PC-3 (cell line): Measurements from ENCODE around the gene UBR2. TPM values are rescaled to one million over a fixed set of nuclear protein-coding genes. Genes with fewer than 3 reads are reported as not detected.
A peak's percentile ranks its signal among the peaks of the same experiment; 100 is the strongest.

Experiments used
- ATAC-seq: fragments of 200-7000 bp; cut with Tn5 transposase; 2 replicates; pipeline ENCODE4 v1.9.1; 2020; ENCODE audit warnings: mild to moderate bottlenecking, moderate library complexity
- BruUV-seq: library from RNA; stranded (reverse); fragments of 400-500 nt; replicated peaks from 2 replicates; lab custom pipeline; 2021; lab: Mats Ljungman, UMichigan
- CTCF ChIA-PET: fragments of 300-600 bp; sonication (Branson Sonifier 250); formaldehyde crosslinking; loops from one replicate; lab custom pipeline; 2022; ENCODE audit warnings: antibody characterized with exemption; lab: Charles Lee
- POLR2A ChIA-PET: fragments of 300-600 bp; sonication (Branson Sonifier 250); formaldehyde crosslinking; loops from one replicate; lab custom pipeline; 2022; ENCODE audit warnings: antibody characterized with exemption; ENCODE audit not compliant: unreplicated experiment; lab: Charles Lee
- DNase-seq: peaks from one replicate; pipeline ENCODE4 v3.0.0-alpha.2; 2015
- H2AFZ ChIP-seq: fragments of 300-600 bp; sonication (generic); 2 replicates; pipeline ENCODE4 v1.6.0; 2016; ENCODE audit warnings: antibody characterized with exemption, low read length
- H3F3A ChIP-seq: fragments of 300-600 bp; sonication (generic); one replicate; pipeline ENCODE4 v1.6.0; 2017; ENCODE audit warnings: antibody characterized with exemption, low read length, control low read depth, mild to moderate bottlenecking; ENCODE audit not compliant: unreplicated experiment
- H3K27ac ChIP-seq: fragments of 300-600 bp; sonication (generic); 2 replicates; pipeline ENCODE4 v1.5.1; 2016; ENCODE audit warnings: mild to moderate bottlenecking, low read length
- H3K27me3 ChIP-seq: fragments of 300-600 bp; sonication (generic); 2 replicates; pipeline ENCODE4 v1.6.1; 2016; ENCODE audit warnings: low read length, mixed read lengths
- H3K36me3 ChIP-seq: fragments of 300-600 bp; sonication (generic); 2 replicates; pipeline ENCODE4 v1.6.1; 2016; ENCODE audit warnings: low read depth, mixed run types, low read length, mixed read lengths
- H3K4me1 ChIP-seq: fragments of 300-600 bp; sonication (generic); 2 replicates; pipeline ENCODE4 v1.5.1; 2016; ENCODE audit warnings: low read length; ENCODE audit not compliant: insufficient read depth
- H3K4me2 ChIP-seq: fragments of 300-600 bp; sonication (generic); 2 replicates; pipeline ENCODE4 v1.6.0; 2016; ENCODE audit warnings: low read length
- H3K4me3 ChIP-seq: fragments of 300-600 bp; sonication (generic); 2 replicates; pipeline ENCODE4 v1.5.1; 2016; ENCODE audit warnings: mild to moderate bottlenecking, low read length, mixed read lengths
- H3K79me2 ChIP-seq: fragments of 300-600 bp; sonication (generic); 2 replicates; pipeline ENCODE4 v1.6.1; 2017; ENCODE audit warnings: low read length, mixed read lengths
- H3K9ac ChIP-seq: fragments of 300-600 bp; sonication (generic); 2 replicates; pipeline ENCODE4 v1.6.0; 2016; ENCODE audit warnings: mild to moderate bottlenecking, low read length
- H3K9me2 ChIP-seq: fragments of 300-600 bp; sonication (generic); replicated peaks from 2 replicates; pipeline ENCODE4 v1.6.1; 2016; ENCODE audit warnings: mixed run types, low read length, mixed read lengths
- H3K9me3 ChIP-seq: fragments of 300-600 bp; sonication (generic); 2 replicates; pipeline ENCODE4 v1.6.1; 2016; ENCODE audit warnings: low read length, mixed read lengths
- H4K20me1 ChIP-seq: fragments of 300-600 bp; sonication (generic); 2 replicates; pipeline ENCODE4 v1.6.1; 2016; ENCODE audit warnings: low read length, mixed read lengths
- CTCF ChIP-seq: fragments of 300-600 bp; sonication (generic); conservative IDR thresholded peaks from 2 replicates; pipeline ENCODE4 v1.5.1; 2017; ENCODE audit warnings: antibody characterized with exemption, low read depth, mild to moderate bottlenecking, low read length
- EZH2 ChIP-seq: fragments of 300-600 bp; sonication (generic); IDR thresholded peaks from one replicate; pipeline ENCODE4 v1.6.1; 2017; ENCODE audit warnings: antibody characterized with exemption, mild to moderate bottlenecking, low read length; ENCODE audit not compliant: unreplicated experiment
- EZH2phosphoT487 ChIP-seq: fragments of 300-600 bp; sonication (generic); IDR thresholded peaks from 2 replicates; pipeline ENCODE4 v1.6.1; 2018; ENCODE audit warnings: mild to moderate bottlenecking, antibody characterized with exemption, low read length, borderline replicate concordance
- intact Hi-C: fragments of 100-400 bp; cut with micrococcal nuclease; formaldehyde crosslinking; loops from 2 replicates; pipeline ENCODE4 v1.9.0; 2023
- total RNA-seq: library from RNA; depleted of rRNA; stranded (reverse); fragments of >200 nt; gene quantifications from 2 replicates; pipeline ENCODE4 v1.2.3, GENCODE V29; 2014

UBR2 gene
- total RNA-seq, 1 experiment from 2014 or later: 19.6 TPM

GRCh38 chr6:42539135-42539534 lies 24.7 kb upstream of the UBR2 start:
- CTCF ChIA-PET: interaction anchor here (0.6 to 1.4 kb wide), 2 partner anchors 9 to 278 kb away, joined by 3 to 6 read pairs; no protein-coding TSS in a partner anchor
- Histone ChIP-seq H3K9me3 (no peaks in the 10 kb centered on the region), H3K4me2 (peak overlapping the region; percentile 46; the same call in 1 of the 2 replicates)

GRCh38 chr6:42545226-42545773 lies 18.5 kb upstream of the UBR2 start:
- H3K36me3 ChIP-seq: no peaks in the 10 kb centered on the region
- no peaks in the 10 kb centered on the region for H3K79me2 ChIP-seq
- H4K20me1 ChIP-seq: no peaks in the 10 kb centered on the region
- no peaks in the 10 kb centered on the region for H3K9me3 ChIP-seq
- H3K27me3 ChIP-seq: no peaks in the 10 kb centered on the region
- ChIA-PET CTCF (no interaction called here), POLR2A (no interaction called here)
- H3K4me3 ChIP-seq: no peak overlapping the region
- no peak for ATAC-seq
- H3K4me2 ChIP-seq: no peak overlapping the region
- H3K27ac ChIP-seq: no peak overlapping the region
- H3K9me2 ChIP-seq: no peaks in the 10 kb centered on the region
- peaks cover 10% of the 10 kb centered on the region for H3K4me1 ChIP-seq
- no peak overlapping the region for H3K9ac ChIP-seq
- intact Hi-C loops: loop anchor here (5.0 kb wide), 1 partner anchor 93 kb away; the partner anchor contains the start of gene TRERF1
- H3F3A ChIP-seq: no peaks in the 10 kb centered on the region
- TF ChIP-seq EZH2: no peak
- no peak for TF ChIP-seq EZH2phosphoT487
- TF ChIP-seq CTCF: no peak
- BruUV-seq: no TSS peak
- H2AFZ ChIP-seq: no peak overlapping the region
- DNase-seq: no peak

More at GRCh38 chr6:42539135-42539534, 24.7 kb upstream of the UBR2 start:
- intact Hi-C loops: no loop called here
- H3K27me3 ChIP-seq: no peaks in the 10 kb centered on the region
- peak; percentile 30 for DNase-seq
- peak; percentile 97 for ATAC-seq
- H3K79me2 ChIP-seq: no peaks in the 10 kb centered on the region
- H4K20me1 ChIP-seq: no peaks in the 10 kb centered on the region
- POLR2A ChIA-PET: interaction anchor here (0.6 to 0.7 kb wide), 3 partner anchors 86 to 201 kb away, joined by 3 to 8 read pairs (median 4); no protein-coding TSS in a partner anchor
- no peak overlapping the region for H3K9ac ChIP-seq
- no peaks in the 10 kb centered on the region for H3K36me3 ChIP-seq
- H3F3A ChIP-seq: no peaks in the 10 kb centered on the region
- no peak for TF ChIP-seq EZH2phosphoT487
- no peak for TF ChIP-seq EZH2
- no peak for TF ChIP-seq CTCF
- H3K4me1 ChIP-seq: peaks cover 8% of the 10 kb centered on the region
- no peaks in the 10 kb centered on the region for H3K9me2 ChIP-seq
- no peak overlapping the region; the same call in 1 of the 2 replicates for H3K27ac ChIP-seq
- no peak overlapping the region for H2AFZ ChIP-seq
- no TSS peak for BruUV-seq
- H3K4me3 ChIP-seq: no peak overlapping the region
